NCI-H1930 (cell line): ENCODE data around the gene PHAF1.
A peak's percentile ranks its signal among the peaks of the same experiment; 100 is the strongest.

Experiments used
- DNase-seq, 2 experiments: peaks; one replicate each; lab custom pipeline; 2025; lab: John Stamatoyannopoulos, UW

PHAF1 gene

DNA sequence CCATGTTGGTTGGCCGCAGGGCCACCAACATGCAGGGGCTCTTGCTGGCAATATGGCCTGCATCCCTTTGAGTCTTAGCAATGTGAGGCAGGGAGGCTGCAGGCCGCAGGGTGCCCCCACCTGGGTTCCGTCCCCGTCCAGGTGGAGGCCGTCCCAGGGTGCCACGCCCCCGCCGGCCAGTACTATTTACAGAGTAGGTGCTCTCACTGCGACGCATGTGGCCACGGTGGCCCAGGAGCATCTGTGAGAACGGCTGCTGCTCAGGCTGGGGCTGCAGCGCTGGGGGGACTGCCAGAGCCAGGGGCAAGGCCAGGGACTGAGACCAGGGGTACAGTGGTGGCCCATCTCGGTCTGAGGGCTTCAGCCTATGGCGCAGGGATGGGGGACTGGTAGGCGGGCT, 70.4 kb downstream of the PHAF1 start:
- DNase-seq: no peak

DNA sequence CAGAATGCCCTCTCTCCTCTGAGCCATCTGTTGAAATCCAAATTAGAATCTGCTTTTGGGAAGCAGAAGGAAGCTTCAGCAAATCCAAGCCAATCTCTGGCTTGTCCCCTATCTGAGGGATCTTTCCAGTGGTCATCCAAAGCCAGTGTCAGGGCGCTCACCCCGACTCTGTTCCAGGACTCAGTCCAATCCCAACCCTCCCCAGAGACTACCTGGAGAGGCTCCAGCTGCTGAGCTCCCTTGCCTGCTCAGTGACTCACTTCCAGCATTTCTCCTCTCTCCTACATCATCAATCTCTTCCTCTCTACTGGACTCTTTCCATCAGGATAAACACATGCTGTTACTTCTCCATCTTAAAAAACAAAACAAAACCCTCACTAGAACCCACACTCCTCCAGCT, 71.6 kb downstream of the PHAF1 start:
- no peak for DNase-seq

DNA sequence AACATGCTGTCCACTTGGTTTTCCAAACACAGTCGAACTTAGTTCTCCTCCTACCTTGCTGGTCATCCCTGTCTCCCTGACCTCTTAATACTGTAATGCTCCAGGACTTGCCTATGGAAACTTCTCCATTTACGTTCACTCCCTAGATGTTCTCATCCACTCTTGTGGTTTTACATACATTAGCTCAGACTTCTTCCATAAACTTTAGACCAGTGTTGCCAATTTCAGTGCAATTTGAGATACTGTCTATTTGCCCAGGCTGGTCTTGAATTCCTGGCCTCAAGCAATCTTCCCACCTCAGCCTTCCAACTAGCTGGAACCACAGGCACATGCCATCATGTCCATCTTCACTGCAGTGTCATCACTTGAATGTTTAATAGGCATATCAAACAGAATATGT, 72.5 kb downstream of the PHAF1 start:
- DNase-seq: no peak

GRCh38 chr16:67183284-67183626, 73.5 kb downstream of the PHAF1 start:
- no peak for DNase-seq

GRCh38 chr16:67183627-67184452, 74.1 kb downstream of the PHAF1 start, which contains the start of gene MATCAP1:
TSS of gene MATCAP1 (minus strand) at chr16:67183963. CDS start at chr16:67180610, 3,353 bp downstream.
- DNase-seq: peak; percentile 90

GRCh38 chr16:67184453-67184994, 74.8 kb downstream of the PHAF1 start:
- peak in 1 of 2 experiments; percentile 64 for DNase-seq

DNA sequence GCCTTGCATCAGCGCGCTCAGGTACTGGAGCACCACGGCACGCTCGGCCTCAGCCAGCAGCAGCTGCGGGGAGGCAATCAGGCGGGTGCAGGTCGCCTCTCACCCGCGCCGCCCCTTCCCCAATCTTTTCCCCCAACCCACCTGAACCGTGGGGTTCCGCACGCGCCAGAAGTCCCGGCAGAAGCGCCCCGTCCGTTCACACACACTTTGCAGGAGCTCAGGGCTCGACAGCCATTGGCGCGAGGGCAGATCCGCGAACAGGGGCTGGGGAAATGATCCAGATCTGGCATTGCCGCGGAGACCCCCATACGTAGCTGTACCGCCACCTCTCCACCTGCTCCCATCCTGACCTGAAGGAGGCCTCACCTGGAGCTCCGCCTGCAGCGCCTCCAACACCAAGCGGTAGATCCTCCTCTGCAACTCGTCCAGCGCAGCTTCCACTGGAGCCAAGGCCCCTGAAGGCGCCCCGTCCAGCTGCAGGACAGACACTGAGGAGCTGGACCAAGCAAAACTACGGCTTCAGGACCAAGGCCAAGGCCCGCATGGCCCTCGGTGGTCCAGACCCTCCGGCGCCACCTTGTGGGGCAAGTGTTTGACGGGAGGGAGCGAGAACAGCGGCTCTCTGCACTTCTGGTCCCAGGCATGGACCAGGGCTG, 75.4 kb downstream of the PHAF1 start:
- DNase-seq: peak; percentile 61 to 77

DNA sequence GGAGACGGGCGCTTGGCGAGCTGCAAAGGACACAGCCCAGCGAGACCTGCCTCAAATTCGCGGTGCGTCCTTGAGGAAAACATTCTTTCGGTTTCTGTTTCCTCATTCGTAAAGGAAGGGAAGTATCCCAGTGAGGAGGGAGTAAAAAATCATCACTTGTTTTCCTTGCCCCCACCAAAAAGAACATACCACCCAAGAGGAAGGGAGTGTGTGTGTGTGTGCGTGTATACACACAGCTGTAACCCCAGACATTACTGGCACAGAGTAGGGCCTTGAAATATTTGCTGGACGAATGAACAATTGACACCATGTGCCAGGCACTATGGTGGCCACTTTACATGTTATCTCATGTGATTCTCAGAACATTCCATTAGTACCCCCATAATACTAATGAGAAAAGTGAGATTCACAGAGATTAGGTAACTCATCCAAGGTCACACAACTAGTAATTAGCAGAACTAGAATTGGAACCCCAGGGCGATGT, 76.0 kb downstream of the PHAF1 start:
- no peak for DNase-seq

- no peak for DNase-seq
Measured at GRCh38 chr16:67186550-67186950, 76.8 kb downstream of the PHAF1 start.

- no peak for DNase-seq
Measured at GRCh38 chr16:67187175-67187890, 77.6 kb downstream of the PHAF1 start.

- no peak for DNase-seq
Measured at GRCh38 chr16:67188323-67188722, 78.6 kb downstream of the PHAF1 start.

GRCh38 chr16:67188798-67189197, 79.1 kb downstream of the PHAF1 start:
- no peak for DNase-seq

GRCh38 chr16:67190041-67190440, 80.3 kb downstream of the PHAF1 start, which contains the start of gene EXOC3L1:
TSS of gene EXOC3L1 (minus strand) at chr16:67190136. CDS start at chr16:67189676, 460 bp downstream.
- DNase-seq: no peak

DNA sequence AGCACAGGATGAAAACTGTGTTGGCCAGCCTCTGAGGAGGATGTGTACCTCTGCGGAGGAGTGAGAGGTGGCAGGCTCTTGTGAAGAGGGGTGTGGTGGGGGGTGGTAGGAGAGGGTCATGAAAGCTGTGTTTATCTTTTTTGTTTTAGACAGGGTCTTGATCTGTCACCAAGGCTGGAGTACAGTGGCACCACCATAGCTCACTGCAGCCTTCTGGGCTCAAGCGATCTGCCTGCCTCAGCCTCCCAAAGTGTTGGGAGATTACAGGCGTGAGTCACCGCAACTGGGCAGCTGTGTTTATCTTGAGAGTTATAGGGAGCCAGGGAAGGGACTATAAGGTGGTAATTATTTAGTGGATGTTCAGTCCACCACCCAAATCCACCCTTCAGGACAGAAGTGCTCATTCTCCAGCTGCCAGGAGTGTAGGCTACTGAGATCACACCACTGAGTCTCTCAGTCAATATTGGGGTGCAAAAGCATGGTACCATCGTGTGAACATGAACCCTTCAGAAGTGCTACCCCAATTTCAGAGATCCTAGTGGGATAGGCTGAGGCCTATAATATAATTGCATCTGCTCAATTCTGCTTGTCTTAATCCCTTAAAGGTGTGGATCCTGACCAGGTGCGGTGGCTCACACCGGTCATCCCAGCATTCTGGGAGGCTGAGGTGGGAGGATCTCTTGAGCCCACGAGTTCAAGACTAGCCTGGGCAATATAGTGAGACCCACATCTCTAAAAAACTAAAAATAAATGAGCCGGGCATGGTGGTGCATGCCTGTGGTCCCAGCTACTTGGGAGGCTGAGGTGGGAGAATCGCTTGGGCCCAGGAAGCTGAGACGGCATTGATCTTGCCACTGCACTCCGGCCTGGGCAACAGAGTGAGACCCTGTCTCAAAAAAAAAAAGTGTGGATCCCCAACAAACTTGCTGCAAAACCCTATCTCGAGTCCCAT, 81.0 kb downstream of the PHAF1 start:
- no peak for DNase-seq

- no peak for DNase-seq
Measured at GRCh38 chr16:67191411-67191994, 81.8 kb downstream of the PHAF1 start.

- peak; percentile 71 to 72 for DNase-seq
Measured at GRCh38 chr16:67191995-67192681, 82.4 kb downstream of the PHAF1 start, which contains the start of gene E2F4. TSS of gene E2F4 (plus strand) at chr16:67192155. CDS start at chr16:67192228, 73 bp downstream.

DNA sequence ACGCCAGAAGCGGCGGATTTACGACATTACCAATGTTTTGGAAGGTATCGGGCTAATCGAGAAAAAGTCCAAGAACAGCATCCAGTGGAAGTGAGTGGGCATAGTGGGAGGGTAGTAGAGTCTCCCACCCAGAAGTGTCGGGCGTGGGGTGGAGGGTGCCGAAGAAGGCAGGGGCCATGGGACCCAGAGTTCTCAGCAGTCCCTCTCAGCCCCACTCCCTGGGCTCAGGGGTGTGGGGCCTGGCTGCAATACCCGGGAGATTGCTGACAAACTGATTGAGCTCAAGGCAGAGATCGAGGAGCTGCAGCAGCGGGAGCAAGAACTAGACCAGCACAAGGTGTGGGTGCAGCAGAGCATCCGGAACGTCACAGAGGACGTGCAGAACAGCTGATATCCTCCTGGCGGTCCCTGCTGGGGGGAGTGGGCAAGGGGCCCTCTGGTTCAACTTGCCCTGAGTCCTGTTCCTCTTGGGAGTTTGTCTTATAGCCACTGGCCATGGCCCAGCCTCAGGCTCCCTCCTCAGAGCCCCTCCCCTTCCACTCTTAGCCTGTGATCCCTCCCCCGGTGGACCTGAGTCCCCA, 83.1 kb downstream of the PHAF1 start:
- no peak for DNase-seq

GRCh38 chr16:67193536-67193935, 83.8 kb downstream of the PHAF1 start:
- no peak for DNase-seq

DNA sequence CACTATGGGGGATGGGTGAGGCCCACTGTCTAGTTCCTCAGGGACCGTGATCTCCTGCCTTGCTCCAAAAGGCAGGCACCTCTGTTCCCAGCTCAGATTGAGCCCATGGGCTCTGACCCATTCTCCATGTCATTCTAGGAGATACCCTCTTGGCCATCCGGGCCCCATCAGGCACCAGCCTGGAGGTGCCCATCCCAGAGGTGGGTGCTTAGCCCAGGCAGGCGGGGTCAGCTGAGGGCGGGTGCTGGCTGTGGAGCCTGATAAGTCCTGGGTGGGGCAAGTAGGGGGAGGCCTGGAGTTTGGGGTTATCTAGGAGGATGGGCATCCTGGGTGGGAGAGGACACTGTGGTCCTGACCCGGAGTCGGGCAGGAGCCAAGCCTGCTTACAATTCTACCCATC, 84.5 kb downstream of the PHAF1 start:
- DNase-seq: no peak

- no peak for DNase-seq
Measured at GRCh38 chr16:67195676-67196075, 85.9 kb downstream of the PHAF1 start.
